AG09319 (cell line): Measurements from ENCODE around the gene SLC47A2.

Source experiments
- DNase-seq: peaks from one replicate; pipeline ENCODE4 v3.0.0-alpha.2; 2010; ENCODE audit warnings: low read depth; ENCODE audit errors: extremely low read depth
- CTCF ChIP-seq: IDR thresholded peaks from 2 replicates; pipeline ENCODE4 v1.5.1; 2011; ENCODE audit warnings: low read depth, mild to moderate bottlenecking, inconsistent platforms, low read length, moderate library complexity

SLC47A2 gene

GRCh38 chr17:19718613-19719354 lies 2.4 kb upstream of the SLC47A2 start:
- no peak for DNase-seq
- no peak for TF ChIP-seq CTCF

- TF ChIP-seq CTCF: no peak
Observed at GRCh38 chr17:19718041-19718612, 1.7 kb upstream of the SLC47A2 start.

GRCh38 chr17:19717411-19717908 lies 1.1 kb upstream of the SLC47A2 start:
- DNase-seq: no peak
- no peak for TF ChIP-seq CTCF

More at GRCh38 chr17:19718041-19718612, 1.7 kb upstream of the SLC47A2 start:
- no peak for DNase-seq

GRCh38 chr17:19717031-19717360 lies 612 bp upstream of the SLC47A2 start:
- DNase-seq: no peak
- TF ChIP-seq CTCF: no peak

GRCh38 chr17:19714542-19715411 lies 1.6 kb downstream of the SLC47A2 start:
- DNase-seq: no peak
- TF ChIP-seq CTCF: no peak

- TF ChIP-seq CTCF: no peak
- DNase-seq: no peak
Observed at GRCh38 chr17:19713901-19714361, 2.5 kb downstream of the SLC47A2 start.

GRCh38 chr17:19713462-19713861 lies 2.9 kb downstream of the SLC47A2 start:
- TF ChIP-seq CTCF: no peak; the same call in none of the 2 replicates
- DNase-seq: no peak
